Stimulated activated CD8-positive, alpha-beta memory T cell treated with anti-CD3 and anti-CD28 coated beads, Interleukin-7, amount 100 ng/mL, for 48 hours (primary cell): ENCODE measurements around the gene LHFPL2.
A peak's percentile ranks its signal among the peaks of the same experiment; 100 is the strongest.

ENCODE experiments used
- DNase-seq, 2 donors: peaks; one replicate each; pipeline ENCODE4 v3.0.0-alpha.2; 2020; ENCODE audit warnings: low read depth in 1 of 2; ENCODE audit errors: extremely low read depth in 1 of 2

The LHFPL2 gene

DNA sequence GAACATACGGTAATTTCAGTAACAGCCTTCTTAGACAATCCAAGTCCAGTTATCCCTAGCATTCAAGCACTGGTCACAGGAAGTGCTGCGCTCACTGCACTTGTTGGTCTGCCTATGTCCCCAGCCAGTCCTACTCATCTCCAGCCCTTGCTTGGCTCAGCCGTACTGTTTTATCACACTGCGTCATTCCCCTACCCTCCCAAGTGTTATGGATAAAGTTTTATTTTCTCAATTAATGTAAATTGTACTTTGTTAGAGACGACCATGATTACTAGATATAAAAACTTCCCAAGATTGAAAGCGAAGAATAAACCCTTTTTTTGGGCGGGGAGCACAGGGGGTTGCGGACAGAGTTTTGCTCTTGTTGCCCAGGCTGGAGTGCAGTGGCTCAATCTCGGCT, 49.6 kb downstream of the LHFPL2 start:
- no peak for DNase-seq

DNA sequence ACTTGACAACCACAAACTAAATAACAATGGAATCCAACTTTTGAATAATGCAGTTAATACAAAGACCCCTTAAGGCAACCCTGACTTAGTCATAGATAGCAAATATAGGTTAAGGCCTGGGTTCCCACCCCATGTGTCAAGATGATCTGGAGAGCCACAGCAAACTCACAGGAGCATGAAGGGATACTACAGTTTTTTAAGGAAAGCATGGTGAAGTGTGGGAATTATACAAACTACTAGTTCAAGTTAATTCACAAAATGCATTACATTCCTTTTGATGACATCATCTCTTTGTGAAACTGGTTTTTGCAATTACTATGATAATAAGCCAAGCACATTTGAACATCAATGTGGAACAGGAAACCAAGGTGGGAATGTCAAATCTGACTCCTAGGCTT, 50.6 kb downstream of the LHFPL2 start:
- DNase-seq: no peak

DNA sequence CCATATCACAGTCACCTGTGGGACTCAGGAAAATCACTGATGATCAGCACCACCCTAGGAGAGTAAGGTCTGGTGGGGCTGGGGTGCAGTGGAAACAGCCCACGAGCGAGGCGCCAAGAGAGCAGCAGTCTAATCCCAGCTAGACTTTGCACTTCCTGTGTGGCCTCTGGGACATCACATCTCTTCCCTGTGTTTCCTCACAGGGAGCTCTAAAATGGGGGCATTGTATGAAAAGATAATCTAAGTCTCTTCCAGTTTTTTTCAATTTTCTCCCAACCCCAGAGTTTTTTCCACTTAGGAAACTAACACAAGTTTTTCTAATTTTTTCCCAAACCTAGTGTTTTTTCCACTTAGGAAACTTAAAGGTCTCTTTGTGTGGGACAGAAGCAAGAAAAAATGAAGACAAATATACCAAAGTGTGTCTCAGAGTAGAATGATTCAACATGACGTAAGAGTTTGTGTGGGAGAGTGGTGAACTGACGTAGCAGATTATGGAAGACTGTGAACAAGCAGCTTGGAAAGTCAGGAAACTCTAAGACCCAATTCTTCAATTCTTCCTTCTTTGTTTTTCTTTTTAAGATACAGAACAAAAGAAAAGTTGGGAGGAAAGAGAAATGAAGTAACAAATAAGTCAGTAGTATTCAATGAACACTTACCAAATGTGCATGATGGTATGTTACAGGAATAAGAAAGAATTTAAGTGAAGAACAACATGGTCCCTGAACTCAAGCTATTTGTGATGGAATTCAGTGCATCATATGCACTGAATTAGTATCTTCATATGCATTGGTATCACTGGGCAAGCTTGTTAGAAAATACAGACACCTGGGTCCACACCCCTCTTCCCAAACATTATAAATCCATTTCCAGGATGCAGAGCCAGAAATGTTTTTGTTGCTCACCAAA, 51.3 kb downstream of the LHFPL2 start:
- DNase-seq: no peak

DNA sequence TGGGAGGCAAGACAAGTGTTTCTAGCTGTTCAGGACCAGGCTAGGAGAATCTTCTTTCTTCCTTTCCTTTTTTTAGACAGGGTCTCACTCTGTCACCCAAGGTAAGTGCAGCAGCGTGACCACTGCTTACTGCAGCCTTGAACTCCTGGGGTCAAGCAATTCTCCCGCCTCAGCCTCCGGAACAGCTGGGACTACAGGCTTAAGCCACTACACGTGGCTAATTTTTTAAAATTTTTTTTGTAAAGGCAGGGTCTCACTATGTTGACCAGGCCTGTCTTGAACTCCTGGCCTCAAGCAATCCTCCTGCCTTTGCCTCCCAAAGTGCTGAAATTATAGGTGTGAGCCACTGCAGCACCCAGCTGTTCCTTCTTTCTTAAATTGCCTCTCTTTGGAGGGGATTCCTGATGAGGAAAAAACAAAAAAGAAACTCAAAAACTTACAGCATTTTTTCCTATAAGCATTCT, 53.1 kb downstream of the LHFPL2 start:
- DNase-seq: no peak

DNA sequence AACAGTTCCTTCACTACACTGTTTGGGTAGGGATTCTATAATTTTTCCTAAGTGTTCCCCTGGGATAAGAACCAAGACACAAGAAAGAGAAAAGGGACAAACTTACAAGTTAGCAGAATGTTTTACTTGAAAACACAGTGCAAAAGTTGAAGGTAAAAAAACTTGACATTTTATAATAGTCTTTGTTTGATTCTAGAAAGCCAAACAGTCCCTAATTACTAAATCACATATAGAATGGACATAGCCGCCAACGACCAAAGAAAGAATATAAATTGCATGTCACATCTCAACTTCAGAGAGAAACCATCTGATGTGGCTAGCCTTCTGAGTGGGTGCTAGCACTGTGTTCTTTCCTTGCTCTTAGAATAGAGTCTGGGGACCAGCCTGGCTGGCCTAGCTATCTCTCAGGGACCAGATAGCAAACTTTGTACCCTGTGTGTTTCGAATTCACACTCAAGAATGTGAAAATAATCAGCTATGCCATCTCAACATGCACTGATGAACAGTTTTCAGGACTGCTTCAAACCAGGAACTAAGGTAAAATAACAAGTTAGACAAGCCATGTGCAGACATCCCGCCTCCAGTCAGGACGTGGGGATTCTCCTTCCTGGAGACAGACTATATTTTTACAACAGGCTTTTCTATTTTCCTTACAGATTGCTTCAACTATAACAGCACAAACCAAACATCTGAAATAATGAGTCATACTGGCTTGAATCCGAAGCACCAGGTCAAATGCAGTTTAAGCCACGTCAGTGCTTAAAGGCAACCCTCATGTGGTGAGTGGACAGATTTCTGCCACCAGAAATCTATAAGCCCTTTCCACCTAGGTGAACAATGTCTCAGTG, 53.7 kb downstream of the LHFPL2 start:
- DNase-seq: no peak

DNA sequence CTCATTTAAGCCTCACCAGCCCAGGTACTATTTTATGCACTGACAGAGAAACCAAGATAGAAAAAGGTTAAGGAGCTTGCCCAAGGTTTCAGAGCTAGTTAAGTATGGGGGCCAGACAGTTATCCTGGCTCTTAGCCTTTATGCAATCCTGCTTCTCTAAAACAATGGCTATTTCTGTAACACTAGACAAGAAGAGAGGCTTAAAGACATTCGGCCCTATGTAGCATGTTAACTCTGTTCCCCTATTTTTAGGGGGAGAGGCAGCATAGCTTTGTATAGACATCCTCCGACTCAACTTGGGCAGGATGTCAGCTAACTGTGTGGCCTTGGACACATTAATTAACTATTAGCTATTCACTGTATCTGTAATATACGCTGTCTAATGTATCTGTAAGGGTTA, 54.6 kb downstream of the LHFPL2 start:
- no peak for DNase-seq

DNA sequence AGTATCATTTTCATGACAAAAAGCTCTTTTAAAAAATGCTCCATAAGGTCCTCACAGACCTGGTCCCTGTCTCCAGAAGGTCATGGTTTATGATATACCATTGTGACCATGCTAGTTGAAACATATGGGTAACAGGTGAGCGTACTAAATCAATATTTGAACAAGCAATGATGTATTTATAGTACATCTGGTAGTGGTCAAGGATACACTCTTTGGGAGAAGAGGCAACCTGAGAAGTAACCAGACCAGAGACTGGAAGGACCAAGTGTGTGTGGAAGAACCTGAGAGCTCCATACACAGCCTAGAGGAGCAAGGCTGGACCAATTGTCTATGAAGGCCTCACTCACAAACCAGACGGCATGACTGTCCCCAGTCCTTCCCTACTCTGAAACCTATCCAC, 55.1 kb downstream of the LHFPL2 start:
- DNase-seq: no peak

DNA sequence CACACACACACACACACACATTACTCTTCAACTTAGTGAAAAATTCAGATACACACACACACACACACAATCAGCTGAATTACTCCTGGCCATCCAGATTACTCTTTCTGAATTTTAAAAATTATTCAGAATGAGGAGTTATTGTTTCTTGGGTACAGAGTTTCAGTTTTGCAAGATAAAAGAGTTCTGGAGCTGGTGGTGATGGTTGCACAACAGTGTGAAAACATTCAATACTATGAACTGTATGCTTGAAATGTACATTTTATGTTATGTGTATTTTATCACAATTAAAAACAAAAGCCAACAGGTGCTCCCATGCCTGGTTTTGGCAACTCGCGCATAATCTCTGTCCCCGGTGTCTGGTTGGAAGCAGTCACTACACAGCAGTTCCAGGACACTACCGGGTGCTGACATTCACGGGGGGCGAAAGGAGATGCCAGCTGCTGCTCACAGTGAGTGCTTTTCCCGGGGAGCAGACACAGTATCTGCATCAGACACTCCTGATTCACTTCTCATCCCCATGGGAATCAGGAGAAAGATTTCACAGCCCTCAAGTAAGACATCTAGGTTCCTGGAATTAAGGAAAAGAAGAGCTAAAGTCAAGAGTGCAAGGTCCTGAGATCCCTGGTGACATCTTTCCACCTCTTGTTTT, 55.7 kb downstream of the LHFPL2 start:
- DNase-seq: no peak

DNA sequence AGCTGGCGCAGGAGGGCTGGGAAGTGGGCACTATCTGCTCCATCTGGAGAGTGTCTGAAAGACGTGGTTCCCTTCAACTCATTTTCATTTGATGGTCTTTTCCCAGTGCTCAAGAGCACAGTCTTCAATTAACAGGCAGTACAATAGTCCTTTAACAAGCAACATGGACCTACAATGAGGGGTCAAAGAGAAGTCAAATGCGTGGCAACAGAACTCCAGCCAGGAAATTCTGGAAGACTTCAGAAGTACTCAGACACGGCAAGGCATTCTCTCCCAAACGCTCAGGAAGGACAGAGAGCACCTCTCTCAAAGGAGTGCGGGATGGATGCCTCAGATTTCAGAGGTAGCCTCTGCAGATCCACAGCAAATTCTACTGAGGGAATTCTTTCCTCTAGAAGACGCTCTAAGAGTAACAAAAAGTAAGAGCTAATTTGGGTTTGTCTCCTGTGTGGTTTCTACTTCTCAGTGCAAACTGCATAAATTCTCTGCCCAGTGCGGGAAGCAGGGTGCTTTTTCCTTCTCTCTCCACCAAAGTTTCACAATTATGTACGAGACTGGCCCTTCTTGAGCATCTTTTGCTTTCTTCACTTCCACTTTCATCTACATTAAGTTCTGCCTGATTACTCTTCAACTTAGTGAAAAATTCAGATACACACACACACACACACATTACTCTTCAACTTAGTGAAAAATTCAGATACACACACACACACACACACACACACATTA, 56.4 kb downstream of the LHFPL2 start:
- no peak for DNase-seq

DNA sequence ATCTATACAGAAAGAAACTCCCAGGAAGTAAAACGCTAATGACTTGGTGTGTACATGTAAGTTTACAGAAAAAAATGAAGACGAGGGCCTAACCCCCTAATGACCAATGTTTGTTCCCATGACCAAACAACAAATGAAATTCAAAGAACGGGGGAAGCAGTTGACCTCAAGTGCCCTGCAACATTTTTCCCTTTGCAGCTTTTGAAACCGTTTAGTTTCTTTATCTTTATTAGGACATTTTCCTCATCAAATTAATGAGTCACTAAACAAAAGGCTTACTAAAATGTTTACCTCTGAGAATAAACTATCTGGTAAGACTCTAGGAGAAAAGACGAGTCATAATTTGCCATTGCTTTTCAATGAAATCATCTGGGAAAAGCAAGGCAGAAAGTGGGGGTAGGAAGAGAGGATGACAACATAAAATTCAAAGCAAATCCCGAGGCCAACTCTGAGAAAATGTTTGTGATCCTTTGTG, 57.4 kb downstream of the LHFPL2 start:
- DNase-seq: no peak

DNA sequence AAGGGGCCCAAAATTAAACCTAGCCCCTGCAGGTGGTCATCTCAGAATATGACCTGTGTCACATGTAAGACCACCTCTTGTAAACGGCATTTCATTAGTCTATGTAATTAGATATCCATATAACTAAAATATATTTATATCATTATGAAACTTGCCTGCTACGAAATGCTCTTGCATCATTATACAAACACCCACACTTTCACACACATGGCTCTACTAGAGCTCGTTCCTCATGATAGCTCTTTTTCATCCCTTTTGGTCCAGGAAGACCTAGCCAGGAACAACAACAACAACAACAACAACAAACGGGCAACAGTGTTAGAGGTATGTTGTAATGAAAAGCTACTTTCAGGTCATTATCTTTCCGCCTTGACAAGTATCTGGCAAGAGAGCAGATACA, 58.6 kb downstream of the LHFPL2 start:
- no peak for DNase-seq

DNA sequence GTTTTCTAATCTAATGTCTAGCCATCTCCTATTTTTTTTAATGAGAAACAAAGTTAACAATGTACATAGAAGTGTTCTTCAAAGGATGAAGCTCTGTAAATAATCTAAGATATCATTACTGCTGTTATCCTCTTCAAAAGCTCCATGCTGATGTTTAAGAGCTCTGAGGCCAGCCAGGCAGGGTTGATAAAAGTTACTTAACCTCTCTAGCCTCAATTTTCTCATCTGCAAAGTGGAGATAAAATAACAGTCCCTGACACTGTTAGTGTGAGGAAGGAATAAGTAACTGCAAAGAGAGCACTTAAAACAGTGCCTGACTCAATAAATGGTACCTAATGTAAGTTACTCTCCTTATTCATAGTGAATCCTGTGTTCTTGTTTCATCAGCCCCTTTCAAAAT, 60.1 kb downstream of the LHFPL2 start:
- no peak for DNase-seq

DNA sequence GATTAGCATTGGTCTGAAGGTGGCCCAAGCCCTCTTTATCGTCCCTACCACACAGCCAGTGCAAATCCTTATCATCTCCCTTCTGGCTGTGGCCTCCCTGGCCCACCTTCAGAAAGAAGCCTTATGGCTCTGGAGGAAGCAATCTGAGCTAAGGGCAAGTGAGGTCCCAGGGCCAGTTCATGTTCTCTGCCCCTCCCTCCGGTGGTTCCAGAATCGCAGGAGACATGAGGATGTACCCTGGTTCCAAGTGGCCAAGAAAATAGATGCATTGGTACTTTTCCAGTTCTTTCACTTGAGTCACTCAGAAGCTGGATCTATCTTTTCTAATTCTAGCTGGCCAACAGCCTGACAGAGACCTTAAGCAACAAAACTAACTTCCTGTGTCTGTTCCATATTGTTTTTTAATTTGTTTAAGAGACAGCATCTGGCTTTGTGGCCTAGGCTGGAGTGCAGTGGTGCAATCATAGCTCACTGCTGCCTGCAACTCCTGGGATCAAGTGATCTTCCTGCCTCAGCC, 60.7 kb downstream of the LHFPL2 start:
- no peak for DNase-seq

DNA sequence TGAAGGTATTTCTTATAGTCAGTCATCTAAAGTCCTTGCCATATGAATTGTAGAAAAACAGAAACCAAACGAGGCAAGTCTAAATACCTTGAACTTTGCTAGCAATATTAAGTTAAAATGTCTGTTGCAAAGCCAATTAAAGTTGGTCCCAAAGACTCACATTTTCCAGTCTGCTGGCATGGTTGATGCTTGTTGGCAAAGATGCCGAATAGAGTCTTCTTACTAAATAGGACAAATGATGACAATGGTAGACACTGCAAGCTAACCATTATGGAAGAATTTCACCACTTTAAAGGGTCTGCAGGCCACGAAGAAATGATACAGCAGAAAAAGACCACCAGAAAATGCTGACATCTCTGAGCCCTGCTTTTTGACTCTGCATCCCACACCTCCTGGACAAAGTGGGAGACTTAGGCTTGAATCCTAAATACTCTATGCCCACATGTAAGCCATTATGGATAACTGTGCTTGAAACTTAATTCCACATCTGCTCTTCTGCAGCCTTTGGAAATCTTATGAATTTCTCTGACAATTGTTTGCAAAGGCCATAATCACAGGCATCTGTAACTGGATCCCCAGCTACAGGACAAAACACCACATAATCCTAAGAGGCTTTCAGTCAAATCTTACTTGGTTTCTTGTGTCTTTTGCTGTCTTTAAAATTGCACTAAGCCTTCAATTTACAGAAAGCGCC, 61.3 kb downstream of the LHFPL2 start:
- no peak for DNase-seq

DNA sequence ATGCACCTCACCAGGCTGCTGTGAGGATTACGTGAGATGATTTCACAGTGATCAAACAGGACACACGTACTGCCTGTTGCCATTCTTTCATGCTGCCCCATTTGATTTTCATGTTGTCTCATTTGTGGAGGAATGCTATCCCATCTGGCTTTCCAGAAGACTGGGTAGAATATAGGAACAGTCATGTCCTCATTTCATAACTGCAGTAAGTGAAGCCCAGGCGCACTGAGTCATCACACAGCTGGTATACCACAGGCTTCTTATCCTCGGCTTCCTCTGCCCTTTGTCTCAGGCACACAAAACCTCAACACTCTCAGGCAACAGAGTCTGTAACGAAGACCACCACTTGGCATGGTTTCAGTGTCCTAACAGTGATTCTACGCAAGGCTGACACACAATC, 62.3 kb downstream of the LHFPL2 start:
- peak in 1 of 2 donors; percentile 11 for DNase-seq

DNA sequence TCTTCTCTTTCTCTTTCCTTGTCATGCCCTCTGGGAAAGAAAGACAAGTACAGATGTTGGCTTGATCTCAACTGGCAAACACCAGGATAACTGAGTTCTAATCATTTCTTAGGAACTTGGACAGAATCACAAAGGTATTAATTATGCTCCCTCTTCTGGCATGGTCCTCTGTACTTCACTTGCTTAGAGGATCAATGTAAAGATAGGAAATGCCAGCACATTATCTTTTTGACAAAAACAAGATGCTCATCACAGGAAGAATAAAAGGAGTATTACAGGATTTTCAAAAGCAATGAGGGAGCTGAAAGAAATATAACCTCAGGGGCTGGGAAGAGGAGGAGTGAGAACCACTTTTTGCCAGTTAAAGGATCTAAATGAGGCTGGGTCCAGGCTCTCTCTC, 70.6 kb downstream of the LHFPL2 start:
- no peak for DNase-seq

DNA sequence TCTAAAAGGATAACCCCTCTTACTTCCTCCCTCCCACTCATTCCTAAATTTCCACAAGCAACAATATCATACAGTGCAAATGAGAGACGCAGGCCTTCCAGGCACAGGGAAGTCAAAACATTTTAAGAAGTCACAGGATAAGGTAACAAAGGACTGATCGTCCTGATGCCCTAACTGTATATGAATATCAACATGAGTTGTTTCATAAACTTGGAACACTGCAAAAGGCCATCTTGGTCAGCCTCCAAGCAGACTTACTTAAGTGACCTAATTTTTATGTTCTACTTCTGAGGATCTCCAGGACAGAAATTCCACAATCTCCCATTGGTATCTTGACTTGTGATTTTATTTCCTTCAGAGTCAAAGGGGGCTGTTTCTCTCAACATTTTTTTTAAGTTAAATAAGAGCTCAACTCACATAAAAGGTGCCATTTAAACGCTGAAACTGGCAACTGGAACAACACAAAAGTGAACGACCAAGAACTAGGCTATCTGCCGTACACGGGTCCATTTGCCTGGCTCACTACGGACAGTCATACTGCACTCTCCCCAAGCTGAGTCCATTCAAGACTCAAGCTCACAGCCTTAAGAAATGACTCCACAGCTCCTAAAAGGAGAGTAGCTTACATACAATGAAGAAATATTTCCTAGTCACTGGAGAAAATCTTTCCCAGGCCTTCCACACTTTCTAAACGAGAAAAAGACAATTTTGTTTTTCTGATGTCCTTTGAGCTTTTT, 71.3 kb downstream of the LHFPL2 start:
- no peak for DNase-seq

DNA sequence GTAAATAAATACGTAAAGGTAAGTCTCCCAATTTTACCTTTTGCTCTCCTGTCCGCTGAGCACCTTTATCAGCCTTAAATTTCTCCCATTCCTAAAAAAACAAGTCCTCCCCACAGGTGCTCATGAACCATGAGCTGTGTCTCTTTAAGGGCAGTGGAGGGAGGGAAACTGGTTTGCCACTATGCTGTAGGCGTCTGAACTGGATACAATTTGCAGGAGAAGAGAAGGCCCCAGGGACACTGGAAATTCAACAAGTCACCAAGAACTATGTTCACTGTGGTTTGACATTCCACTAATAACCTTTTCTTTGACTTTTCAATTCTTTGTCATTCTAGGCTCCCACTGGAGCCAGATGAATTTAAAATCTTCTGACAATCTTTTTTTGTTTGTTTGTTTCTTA, 72.2 kb downstream of the LHFPL2 start:
- DNase-seq: no peak

DNA sequence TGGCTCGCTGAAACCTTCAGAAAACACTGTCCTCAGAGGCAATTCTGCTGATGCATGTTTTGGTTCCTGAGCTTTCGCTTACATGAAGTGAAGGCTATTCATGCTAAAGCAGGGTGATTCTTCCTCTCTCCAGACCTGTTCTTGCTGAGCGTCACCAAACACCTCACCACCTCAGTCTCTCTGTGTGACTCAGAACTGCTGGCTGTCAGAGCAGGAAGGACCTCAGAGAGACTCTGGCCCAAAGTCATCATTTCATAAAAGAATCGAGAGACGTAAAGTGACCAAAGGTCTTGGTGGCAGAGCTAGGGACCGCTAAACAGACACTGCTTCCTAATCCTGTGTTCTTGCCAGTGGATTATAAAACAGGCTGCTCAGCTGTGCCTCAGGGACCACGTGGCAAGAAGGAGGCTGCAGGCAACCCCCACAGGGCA, 73.8 kb downstream of the LHFPL2 start:
- DNase-seq: no peak
